Measurements from ENCODE around the gene RPS2.

The RPS2 gene

GRCh38 chr16:2002406-2003230 lies 38.0 kb upstream of the RPS2 start:
- TF ChIP-seq CTCF (IDR thresholded peaks at IDR 0.05; ENCODE audit: extremely low read depth, missing control alignments) = no peak
- no peak for DNase-seq (ENCODE audit: low spot score)

- no peak for TF ChIP-seq CTCF (IDR thresholded peaks at IDR 0.05; ENCODE audit: extremely low read depth, missing control alignments)
These were observed 37.1 kb upstream of the RPS2 start for GRCh38 chr16:2001456-2002355.

GRCh38 chr16:2001035-2001434 lies 36.4 kb upstream of the RPS2 start:
- TF ChIP-seq CTCF (IDR thresholded peaks at IDR 0.05; ENCODE audit: extremely low read depth, missing control alignments) = no peak
- DNase-seq (ENCODE audit: low spot score) = no peak

More at GRCh38 chr16:2001456-2002355, 37.1 kb upstream of the RPS2 start:
- no peak for DNase-seq (ENCODE audit: low spot score)

- DNase-seq (ENCODE audit: low spot score) = no peak
- TF ChIP-seq CTCF (IDR thresholded peaks at IDR 0.05; ENCODE audit: extremely low read depth, missing control alignments) = no peak
These were observed 35.4 kb upstream of the RPS2 start for GRCh38 chr16:1999866-2000514.

- no peak for DNase-seq (ENCODE audit: low spot score)
- TF ChIP-seq CTCF (IDR thresholded peaks at IDR 0.05; ENCODE audit: extremely low read depth, missing control alignments) = no peak
These were observed 34.5 kb upstream of the RPS2 start for GRCh38 chr16:1998852-1999801.

GRCh38 chr16:1998360-1998835 lies 33.8 kb upstream of the RPS2 start:
- TF ChIP-seq CTCF (IDR thresholded peaks at IDR 0.05; ENCODE audit: extremely low read depth, missing control alignments) = no peak
- DNase-seq (ENCODE audit: low spot score) = no peak

All from GM20000 (cell line).